Mucosa of descending colon (tissue), 3 donors: Measurements from ENCODE around the gene KCP. TPM values are rescaled to one million over a fixed set of nuclear protein-coding genes. Genes with fewer than 3 reads are reported as not detected.
A peak's percentile ranks its signal among the peaks of the same experiment; 100 is the strongest.

Experiments
- ATAC-seq: fragments of 200-7000 bp; cut with Tn5 transposase; one replicate; pipeline ENCODE4 v1.9.1; 2020; ENCODE audit warnings: mild to moderate bottlenecking, moderate library complexity
- DNase-seq, 3 donors: peaks; one replicate each; pipeline ENCODE4 v3.0.0-alpha.2; 2020
- H3K36me3 ChIP-seq: fragments of 200-600 bp; one replicate; pipeline ENCODE4 v1.8.0; 2021; ENCODE audit warnings: low read depth, mild to moderate bottlenecking
- H3K4me1 ChIP-seq: fragments of 200-600 bp; one replicate; pipeline ENCODE4 v1.8.0; 2021; ENCODE audit warnings: low read depth, mild to moderate bottlenecking
- H3K4me3 ChIP-seq: fragments of 200-600 bp; one replicate; pipeline ENCODE4 v1.8.0; 2021; ENCODE audit warnings: mild to moderate bottlenecking
- H3K9me3 ChIP-seq: fragments of 200-600 bp; one replicate; pipeline ENCODE4 v1.8.0; 2021; ENCODE audit warnings: mild to moderate bottlenecking
- CTCF ChIP-seq: fragments of 200-600 bp; IDR thresholded peaks from one replicate; pipeline ENCODE4 v1.8.0; 2022; ENCODE audit warnings: antibody characterized with exemption, mild to moderate bottlenecking
- intact Hi-C, 2 donors: fragments of 100-400 bp; cut with DNase I in 1 of 2; cut with micrococcal nuclease in 1 of 2; formaldehyde crosslinking; loops; one replicate each; pipeline versions ENCODE4 v1.11.0 to v1.11.1; 2022; cut with DNase I, micrococcal nuclease
- total RNA-seq, 3 donors: library from RNA; stranded (reverse); fragmentation: NEBNext Ultra II Directional in 2 of 3; extraction: Animal tissue kit (Norgen Biotek cat#: 25700) in 2 of 3; gene quantifications; one replicate each; pipeline versions ENCODE4 v1.2.1 to v1.2.4, GENCODE V29; 2021 to 2023
- donor health status: DM: no; HTN: no; CAD: no; lungs with moderate emphysema.
- donor health status: DM: no; HTN: no; CAD: no.
- donor health status: DM: no; HTN: yes; CAD: no.

Gene KCP
- total RNA-seq, 3 donors from 2014 or later = 0.47 to 1.7 (median 1.4) TPM

- H3K9me3 ChIP-seq = no peaks in the 10 kb centered on the region
- intact Hi-C loops = no loop called here
- ATAC-seq (no peak), DNase-seq (no peak)
- no peak overlapping the region for H3K4me3 ChIP-seq
- H3K4me1 ChIP-seq = peaks cover 13% of the 10 kb centered on the region
- H3K36me3 ChIP-seq = no peaks in the 10 kb centered on the region
- no peak for TF ChIP-seq CTCF
These were observed 80.9 kb downstream of the KCP start for GRCh38 chr7:128829391-128830166.

DNA sequence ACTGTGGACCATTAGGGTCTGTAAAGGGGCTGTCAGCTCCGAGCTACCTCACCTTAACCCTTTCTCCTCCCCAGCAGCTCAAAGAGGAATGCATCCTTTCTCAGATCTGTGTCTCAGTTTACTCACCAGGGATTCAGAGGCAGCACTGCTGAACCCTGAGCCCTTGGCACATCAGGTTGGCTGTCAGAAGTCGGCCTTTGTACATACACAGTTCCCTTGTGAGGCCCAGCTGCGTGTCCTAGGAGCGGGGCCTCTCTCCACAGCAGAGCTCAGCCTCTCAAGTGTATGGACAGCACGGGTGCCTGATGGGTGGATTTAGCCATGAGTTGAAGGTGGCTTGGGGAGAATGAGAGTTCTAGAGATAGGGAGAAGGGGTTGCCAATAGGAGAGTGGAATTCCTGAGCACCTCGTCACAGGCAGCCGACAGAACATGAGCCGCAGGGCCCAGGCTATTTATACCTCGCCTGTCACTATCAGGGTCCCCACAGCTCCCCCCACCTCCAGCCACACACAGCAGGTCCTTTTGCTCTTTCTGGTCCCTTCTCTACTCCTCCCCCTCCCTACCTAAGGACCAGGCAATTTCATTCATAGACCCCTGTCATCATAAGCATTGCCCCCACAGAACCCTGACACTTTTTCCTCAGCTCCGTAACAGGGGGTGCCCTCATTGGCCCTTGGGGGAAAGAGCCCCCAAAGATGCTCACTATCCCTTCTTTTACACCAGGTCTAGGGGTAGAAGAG, 82.4 kb downstream of the KCP start:
- intact Hi-C loops = no loop called here
- TF ChIP-seq CTCF = no peak
- no peaks in the 10 kb centered on the region for H3K9me3 ChIP-seq
- no peak overlapping the region for H3K4me3 ChIP-seq
- H3K36me3 ChIP-seq = no peaks in the 10 kb centered on the region
- H3K4me1 ChIP-seq = peaks cover 13% of the 10 kb centered on the region
- ATAC-seq (no peak), DNase-seq (no peak)

DNA sequence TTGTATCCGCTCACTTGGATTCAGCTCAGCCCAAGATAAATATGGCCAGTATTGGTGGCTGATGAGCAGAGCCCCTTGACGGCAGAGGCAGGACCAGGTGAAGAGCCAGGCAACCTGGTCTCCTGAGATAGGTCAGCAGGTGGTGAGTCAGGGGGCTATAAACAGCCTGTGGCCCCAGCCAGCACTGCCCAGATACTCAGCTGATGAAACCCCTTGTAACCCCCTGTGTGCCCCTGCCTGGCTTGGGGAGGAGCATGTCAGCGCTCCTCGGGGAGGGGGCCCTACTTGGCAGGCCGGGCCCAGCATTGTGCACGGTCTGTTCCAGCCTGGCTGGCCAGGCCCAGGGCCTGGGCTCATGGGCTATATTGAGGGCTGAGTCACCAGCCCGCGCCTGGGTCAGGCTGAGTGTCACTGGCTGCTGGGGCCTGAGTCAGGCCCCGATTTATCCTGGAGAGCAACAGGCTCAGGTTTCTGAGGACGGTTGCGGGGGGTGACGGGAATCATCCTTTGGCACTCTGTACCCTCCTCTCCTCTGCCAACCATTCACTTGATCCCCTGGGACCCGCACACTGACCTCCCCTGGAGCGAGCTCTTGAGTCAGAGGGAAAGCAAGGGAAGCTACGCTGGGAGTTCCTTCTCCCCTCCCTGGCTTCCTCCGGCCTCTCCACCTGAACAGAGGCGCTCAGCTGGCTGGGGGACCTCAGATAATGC, 83.1 kb downstream of the KCP start:
- DNase-seq = no peak
- Histone ChIP-seq H3K36me3 (no peaks in the 10 kb centered on the region), H3K4me3 (no peak overlapping the region), H3K9me3 (no peaks in the 10 kb centered on the region), H3K4me1 (peaks cover 10% of the 10 kb centered on the region)
- no peak for TF ChIP-seq CTCF
- intact Hi-C loops = no loop called here
- ATAC-seq = peak; percentile 23

- Histone ChIP-seq H3K9me3 (no peaks in the 10 kb centered on the region), H3K4me3 (no peak overlapping the region), H3K36me3 (no peaks in the 10 kb centered on the region), H3K4me1 (peaks cover 10% of the 10 kb centered on the region)
- no peak for DNase-seq
- ATAC-seq = no peak
- no peak for TF ChIP-seq CTCF
- intact Hi-C loops = no loop called here
These were observed 83.6 kb downstream of the KCP start for GRCh38 chr7:128826916-128827247.

Other genes starting within 250 kb of the KCP start
- 1 to 10 TPM; 1.3 to 4.5 (median 1.9) TPM for gene GARIN1A, start 238.4 kb downstream of the KCP start, total RNA-seq
- 100 to 1,000 TPM in 1 of 3 donors, 10 to 100 TPM in 2; 20.6 to 133 (median 54.4) TPM for gene CALU, start 171.3 kb downstream of the KCP start, total RNA-seq
- not detected for gene OPN1SW, start 134.9 kb downstream of the KCP start, total RNA-seq
- 10 to 100 TPM in 1 of 3 donors, 1 to 10 TPM in 2; 2.1 to 37.7 (median 4.1) TPM for gene CCDC136, start 118.7 kb downstream of the KCP start, total RNA-seq
- gene FLNC, start 80.3 kb downstream of the KCP start, total RNA-seq = 100 to 1,000 TPM in 1 of 3 donors, 10 to 100 TPM in 1, 1 to 10 TPM in 1; 6.9 to 267 (median 15.0) TPM
- gene ATP6V1F, start 47.9 kb downstream of the KCP start, total RNA-seq = 10 to 100 TPM; 55.6 to 85.5 (median 82.4) TPM
- 10 to 100 TPM in 1 of 3 donors, 1 to 10 TPM in 2; 6.9 to 10.1 (median 9.0) TPM for gene IRF5, start 27.2 kb upstream of the KCP start, total RNA-seq
- 10 to 100 TPM; 36.0 to 43.6 (median 38.7) TPM for gene TNPO3, start 144.4 kb upstream of the KCP start, total RNA-seq
- 10 to 100 TPM in 1 of 3 donors, 1 to 10 TPM in 2; 9.8 to 15.1 (median 10.0) TPM for gene TSPAN33, start 234.0 kb upstream of the KCP start, total RNA-seq